ENCODE results near the gene HIP1R.
"Not testable (repeated sequence)": the region's sequence is repeated elsewhere in the genome, so short reads cannot be mapped to it uniquely, and the experiment has no call there.

Gene HIP1R

GRCh38 chr12:122834921-122835749, at the start of gene HIP1R:
Gene HIP1R, plus strand, starts transcription at chr12:122835457. Its CDS starts 94 bp downstream, at chr12:122835551.
- peak; percentile 38 to 64 for DNase-seq

- no peak for DNase-seq
These were observed 49.8 kb upstream of the HIP1R start for GRCh38 chr12:122785503-122785902.

- no peak for DNase-seq
These were observed 46.9 kb upstream of the HIP1R start for GRCh38 chr12:122788387-122788786.

- DNase-seq, result no peak
These were observed 45.6 kb upstream of the HIP1R start for GRCh38 chr12:122789637-122790036.

GRCh38 chr12:122790393-122791075, 44.7 kb upstream of the HIP1R start:
- DNase-seq, result no peak

- DNase-seq, result peak; percentile 3 to 71
These were observed 41.6 kb upstream of the HIP1R start for GRCh38 chr12:122793685-122794106.

GRCh38 chr12:122795807-122796206, 39.5 kb upstream of the HIP1R start:
- no peak for DNase-seq

GRCh38 chr12:122799641-122800243, 35.5 kb upstream of the HIP1R start:
- DNase-seq, result no peak

GRCh38 chr12:122803937-122804336, 31.3 kb upstream of the HIP1R start:
- no peak for DNase-seq

GRCh38 chr12:122804957-122805356, 30.3 kb upstream of the HIP1R start:
- DNase-seq, result not testable (repeated sequence)

GRCh38 chr12:122807651-122808050, 27.6 kb upstream of the HIP1R start:
- no peak for DNase-seq

GRCh38 chr12:122811777-122812176, 23.5 kb upstream of the HIP1R start:
- no peak for DNase-seq

GRCh38 chr12:122813310-122813713, 21.9 kb upstream of the HIP1R start:
- peak in 1 of 2 donors; percentile 48 for DNase-seq

- DNase-seq, result no peak
These were observed 16.0 kb upstream of the HIP1R start for GRCh38 chr12:122819209-122819785.

GRCh38 chr12:122820138-122820537, 15.1 kb upstream of the HIP1R start:
- DNase-seq, result no peak

- no peak for DNase-seq
These were observed 14.4 kb upstream of the HIP1R start for GRCh38 chr12:122820838-122821271.

GRCh38 chr12:122823429-122823828, 11.8 kb upstream of the HIP1R start:
- DNase-seq, result no peak

- DNase-seq, result peak in 1 of 2 donors; percentile 16
These were observed 9.2 kb upstream of the HIP1R start for GRCh38 chr12:122825773-122826724.

- no peak for DNase-seq
These were observed 8.0 kb upstream of the HIP1R start for GRCh38 chr12:122827258-122827657.

- no peak for DNase-seq
These were observed 4.6 kb upstream of the HIP1R start for GRCh38 chr12:122830517-122831214.
